WTC11 (cell line): ENCODE results near the gene PTGIS. TPM values are rescaled to one million over a fixed set of nuclear protein-coding genes. Genes with fewer than 3 reads are reported as not detected.

Source experiments
- ATAC-seq: fragments of 200-7000 bp; cut with Tn5 transposase; 2 replicates; pipeline ENCODE4 v1.10.0; 2021; ENCODE audit warnings: mild to moderate bottlenecking, moderate library complexity
- CTCF ChIA-PET: fragments of 300-600 bp; sonication (Branson Sonifier 250); formaldehyde crosslinking; loops from one replicate; lab custom pipeline; 2021; ENCODE audit warnings: antibody characterized with exemption; lab: Charles Lee
- POLR2A ChIA-PET: fragments of 350-600 bp; sonication (Branson Sonifier 250); formaldehyde crosslinking; loops from one replicate; lab custom pipeline; 2021; ENCODE audit warnings: antibody characterized with exemption; lab: Charles Lee
- DNase-seq: peaks from one replicate; pipeline ENCODE4 v3.0.0; 2021; ENCODE audit warnings: low spot score
- H3K27ac Mint-ChIP-seq: 2 replicates; pipeline ENCODE4 v1.8.0; 2021; ENCODE audit warnings: mixed read lengths
- H3K27me3 Mint-ChIP-seq: 2 replicates; pipeline ENCODE4 v1.8.0; 2021; ENCODE audit warnings: low read depth, mild to moderate bottlenecking, moderate library complexity, mixed read lengths
- H3K36me3 Mint-ChIP-seq: 2 replicates; pipeline ENCODE4 v1.8.0; 2021; ENCODE audit warnings: mixed read lengths
- H3K4me1 Mint-ChIP-seq: 2 replicates; pipeline ENCODE4 v1.8.0; 2022; ENCODE audit warnings: mixed read lengths
- H3K4me3 Mint-ChIP-seq: 2 replicates; pipeline ENCODE4 v1.8.0; 2021; ENCODE audit warnings: mild to moderate bottlenecking, moderate library complexity, mixed read lengths
- H3K9me3 Mint-ChIP-seq: 2 replicates; pipeline ENCODE4 v1.8.0; 2021; ENCODE audit warnings: mixed read lengths
- CBFB ChIP-seq: sonication (generic); formaldehyde crosslinking; IDR thresholded peaks from 2 replicates; pipeline ENCODE4 v1.8.1; 2022; ENCODE audit warnings: mild to moderate bottlenecking, low read depth, missing genetic modification reagents
- CREB1 ChIP-seq: sonication (generic); formaldehyde crosslinking; IDR thresholded peaks from 2 replicates; pipeline ENCODE4 v1.8.0; 2023; ENCODE audit warnings: mild to moderate bottlenecking, missing genetic modification reagents
- CTCF ChIP-seq: fragments of 200-600 bp; IDR thresholded peaks from 2 replicates; pipeline ENCODE4 v1.8.0; 2022; ENCODE audit warnings: antibody characterized with exemption
- ETV6 ChIP-seq: sonication (generic); formaldehyde crosslinking; IDR thresholded peaks from 2 replicates; pipeline ENCODE4 v1.8.1; 2022; ENCODE audit warnings: mild to moderate bottlenecking, missing genetic modification reagents
- HMGXB4 ChIP-seq: sonication (generic); formaldehyde crosslinking; IDR thresholded peaks from 2 replicates; pipeline ENCODE4 v1.8.1; 2023; ENCODE audit warnings: mild to moderate bottlenecking, moderate library complexity, missing genetic modification reagents
- JAZF1 ChIP-seq: fragments of 250-450 bp; sonication (Bioruptor Pico); IDR thresholded peaks from 2 replicates; pipeline ENCODE4 v1.9.0; 2021; ENCODE audit warnings: moderate library complexity, mild to moderate bottlenecking, inconsistent platforms
- KAT7 ChIP-seq: sonication (generic); formaldehyde crosslinking; IDR thresholded peaks from 2 replicates; pipeline ENCODE4 v1.8.1; 2023; ENCODE audit warnings: missing genetic modification reagents, mild to moderate bottlenecking, borderline replicate concordance
- MAX ChIP-seq: sonication (generic); formaldehyde crosslinking; IDR thresholded peaks from 2 replicates; pipeline ENCODE4 v1.8.0; 2022; ENCODE audit warnings: mild to moderate bottlenecking, missing genetic modification reagents
- MYBL2 ChIP-seq: sonication (generic); formaldehyde crosslinking; IDR thresholded peaks from 2 replicates; pipeline ENCODE4 v1.8.1; 2023; ENCODE audit warnings: mild to moderate bottlenecking, moderate library complexity, missing genetic modification reagents
- NFATC4 ChIP-seq: fragments of 250-450 bp; sonication (Bioruptor Pico); IDR thresholded peaks from 2 replicates; pipeline ENCODE4 v1.9.0; 2021; ENCODE audit warnings: mild to moderate bottlenecking
- OVOL2 ChIP-seq: fragments of 250-450 bp; sonication (Bioruptor Pico); IDR thresholded peaks from 2 replicates; pipeline ENCODE4 v1.9.0; 2021; ENCODE audit warnings: mild to moderate bottlenecking, borderline replicate concordance
- SOX15 ChIP-seq: fragments of 250-450 bp; sonication (Bioruptor Pico); IDR thresholded peaks from 2 replicates; pipeline ENCODE4 v1.9.0; 2021; ENCODE audit warnings: mild to moderate bottlenecking
- ZNF219 ChIP-seq: sonication (generic); formaldehyde crosslinking; IDR thresholded peaks from 2 replicates; pipeline ENCODE4 v1.8.0; 2023; ENCODE audit warnings: missing genetic modification reagents, mild to moderate bottlenecking, borderline replicate concordance
- ZNF416 ChIP-seq: fragments of 250-450 bp; sonication (Bioruptor Pico); IDR thresholded peaks from 2 replicates; pipeline ENCODE4 v1.9.0; 2021; ENCODE audit warnings: mild to moderate bottlenecking, inconsistent platforms
- ZNF671 ChIP-seq: fragments of 250-450 bp; sonication (Bioruptor Pico); IDR thresholded peaks from 2 replicates; pipeline ENCODE4 v1.8.0; 2021; ENCODE audit warnings: mild to moderate bottlenecking
- total RNA-seq: library from RNA; stranded (reverse); gene quantifications from 3 replicates; pipeline ENCODE4 v1.2.3, GENCODE V29; 2021
- TF ChIP-seq, protein P1 (sequence below): sonication (generic); formaldehyde crosslinking; IDR thresholded peaks from 2 replicates; pipeline ENCODE4 v1.8.0; 2023; ENCODE audit warnings: missing genetic modification reagents, mild to moderate bottlenecking, borderline replicate concordance
- TF ChIP-seq, protein P2 (sequence below): sonication (generic); formaldehyde crosslinking; IDR thresholded peaks from 2 replicates; pipeline ENCODE4 v1.8.1; 2023; ENCODE audit warnings: mild to moderate bottlenecking, missing genetic modification reagents, moderate library complexity
- TF ChIP-seq, protein P3 (sequence below): sonication (generic); formaldehyde crosslinking; IDR thresholded peaks from 2 replicates; pipeline ENCODE4 v1.8.1; 2022; ENCODE audit warnings: mild to moderate bottlenecking, missing genetic modification reagents, moderate library complexity, borderline replicate concordance
- TF ChIP-seq, protein P4 (sequence below): sonication (generic); formaldehyde crosslinking; IDR thresholded peaks from 2 replicates; pipeline ENCODE4 v1.8.1; 2023; ENCODE audit warnings: mild to moderate bottlenecking, missing genetic modification reagents
- TF ChIP-seq, protein P5 (sequence below): sonication (generic); formaldehyde crosslinking; IDR thresholded peaks from 2 replicates; pipeline ENCODE4 v1.8.1; 2023; ENCODE audit warnings: mild to moderate bottlenecking, missing genetic modification reagents

PTGIS gene
- total RNA-seq, 1 experiment from 2014 or later, result 24.3 TPM

GRCh38 chr20:49457444-49457843, 110.5 kb downstream of the PTGIS start (continued):
- TF ChIP-seq, protein P1, sequence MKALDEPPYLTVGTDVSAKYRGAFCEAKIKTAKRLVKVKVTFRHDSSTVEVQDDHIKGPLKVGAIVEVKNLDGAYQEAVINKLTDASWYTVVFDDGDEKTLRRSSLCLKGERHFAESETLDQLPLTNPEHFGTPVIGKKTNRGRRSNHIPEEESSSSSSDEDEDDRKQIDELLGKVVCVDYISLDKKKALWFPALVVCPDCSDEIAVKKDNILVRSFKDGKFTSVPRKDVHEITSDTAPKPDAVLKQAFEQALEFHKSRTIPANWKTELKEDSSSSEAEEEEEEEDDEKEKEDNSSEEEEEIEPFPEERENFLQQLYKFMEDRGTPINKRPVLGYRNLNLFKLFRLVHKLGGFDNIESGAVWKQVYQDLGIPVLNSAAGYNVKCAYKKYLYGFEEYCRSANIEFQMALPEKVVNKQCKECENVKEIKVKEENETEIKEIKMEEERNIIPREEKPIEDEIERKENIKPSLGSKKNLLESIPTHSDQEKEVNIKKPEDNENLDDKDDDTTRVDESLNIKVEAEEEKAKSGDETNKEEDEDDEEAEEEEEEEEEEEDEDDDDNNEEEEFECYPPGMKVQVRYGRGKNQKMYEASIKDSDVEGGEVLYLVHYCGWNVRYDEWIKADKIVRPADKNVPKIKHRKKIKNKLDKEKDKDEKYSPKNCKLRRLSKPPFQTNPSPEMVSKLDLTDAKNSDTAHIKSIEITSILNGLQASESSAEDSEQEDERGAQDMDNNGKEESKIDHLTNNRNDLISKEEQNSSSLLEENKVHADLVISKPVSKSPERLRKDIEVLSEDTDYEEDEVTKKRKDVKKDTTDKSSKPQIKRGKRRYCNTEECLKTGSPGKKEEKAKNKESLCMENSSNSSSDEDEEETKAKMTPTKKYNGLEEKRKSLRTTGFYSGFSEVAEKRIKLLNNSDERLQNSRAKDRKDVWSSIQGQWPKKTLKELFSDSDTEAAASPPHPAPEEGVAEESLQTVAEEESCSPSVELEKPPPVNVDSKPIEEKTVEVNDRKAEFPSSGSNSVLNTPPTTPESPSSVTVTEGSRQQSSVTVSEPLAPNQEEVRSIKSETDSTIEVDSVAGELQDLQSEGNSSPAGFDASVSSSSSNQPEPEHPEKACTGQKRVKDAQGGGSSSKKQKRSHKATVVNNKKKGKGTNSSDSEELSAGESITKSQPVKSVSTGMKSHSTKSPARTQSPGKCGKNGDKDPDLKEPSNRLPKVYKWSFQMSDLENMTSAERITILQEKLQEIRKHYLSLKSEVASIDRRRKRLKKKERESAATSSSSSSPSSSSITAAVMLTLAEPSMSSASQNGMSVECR (CRISPR knock-in tag), result no peak
- TF ChIP-seq MYBL2 (CRISPR knock-in tag), result no peak
- TF ChIP-seq, protein P2, sequence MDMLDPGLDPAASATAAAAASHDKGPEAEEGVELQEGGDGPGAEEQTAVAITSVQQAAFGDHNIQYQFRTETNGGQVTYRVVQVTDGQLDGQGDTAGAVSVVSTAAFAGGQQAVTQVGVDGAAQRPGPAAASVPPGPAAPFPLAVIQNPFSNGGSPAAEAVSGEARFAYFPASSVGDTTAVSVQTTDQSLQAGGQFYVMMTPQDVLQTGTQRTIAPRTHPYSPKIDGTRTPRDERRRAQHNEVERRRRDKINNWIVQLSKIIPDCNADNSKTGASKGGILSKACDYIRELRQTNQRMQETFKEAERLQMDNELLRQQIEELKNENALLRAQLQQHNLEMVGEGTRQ (CRISPR knock-in tag), result no peak
- no peak for TF ChIP-seq OVOL2
- TF ChIP-seq ZNF219 (CRISPR knock-in tag), result no peak
- TF ChIP-seq SOX15 (CRISPR knock-in tag), result no peak
- TF ChIP-seq, protein P3, sequence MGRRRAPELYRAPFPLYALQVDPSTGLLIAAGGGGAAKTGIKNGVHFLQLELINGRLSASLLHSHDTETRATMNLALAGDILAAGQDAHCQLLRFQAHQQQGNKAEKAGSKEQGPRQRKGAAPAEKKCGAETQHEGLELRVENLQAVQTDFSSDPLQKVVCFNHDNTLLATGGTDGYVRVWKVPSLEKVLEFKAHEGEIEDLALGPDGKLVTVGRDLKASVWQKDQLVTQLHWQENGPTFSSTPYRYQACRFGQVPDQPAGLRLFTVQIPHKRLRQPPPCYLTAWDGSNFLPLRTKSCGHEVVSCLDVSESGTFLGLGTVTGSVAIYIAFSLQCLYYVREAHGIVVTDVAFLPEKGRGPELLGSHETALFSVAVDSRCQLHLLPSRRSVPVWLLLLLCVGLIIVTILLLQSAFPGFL (CRISPR knock-in tag), result no peak

DNA sequence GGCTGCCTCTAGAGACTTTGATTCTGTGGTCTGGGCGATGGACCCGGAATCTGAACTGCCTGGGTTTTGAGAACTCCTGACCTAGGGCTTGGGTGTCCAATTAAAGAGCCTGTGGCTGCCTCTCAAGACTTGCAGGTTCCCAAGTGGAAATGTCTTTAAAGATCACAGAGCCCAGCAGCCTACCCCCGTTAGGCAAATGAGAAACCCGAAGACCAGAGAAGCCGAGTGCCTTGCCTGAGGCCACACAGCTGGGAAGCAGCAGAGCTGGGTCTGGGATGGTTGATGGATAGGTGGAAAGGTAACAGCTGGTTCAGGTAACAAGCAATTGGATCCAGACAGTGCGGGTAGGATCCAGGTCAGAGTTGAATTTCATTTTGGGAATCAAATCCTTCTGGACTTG, 111.3 kb downstream of the PTGIS start:
- ATAC-seq, result no peak
- TF ChIP-seq NFATC4 (CRISPR knock-in tag), result no peak
- TF ChIP-seq ETV6 (CRISPR knock-in tag), result no peak
- TF ChIP-seq MAX (CRISPR knock-in tag), result no peak
- TF ChIP-seq, protein P3 (CRISPR knock-in tag), result no peak
- TF ChIP-seq CTCF, result no peak
- TF ChIP-seq KAT7 (CRISPR knock-in tag), result no peak
- TF ChIP-seq, protein P2 (CRISPR knock-in tag), result no peak
- no peak for TF ChIP-seq ZNF671 (CRISPR knock-in tag)
- TF ChIP-seq CREB1 (CRISPR knock-in tag), result no peak
- TF ChIP-seq ZNF416, result no peak
- TF ChIP-seq CBFB (CRISPR knock-in tag), result no peak
- TF ChIP-seq HMGXB4 (CRISPR knock-in tag), result no peak
- TF ChIP-seq, protein P4, sequence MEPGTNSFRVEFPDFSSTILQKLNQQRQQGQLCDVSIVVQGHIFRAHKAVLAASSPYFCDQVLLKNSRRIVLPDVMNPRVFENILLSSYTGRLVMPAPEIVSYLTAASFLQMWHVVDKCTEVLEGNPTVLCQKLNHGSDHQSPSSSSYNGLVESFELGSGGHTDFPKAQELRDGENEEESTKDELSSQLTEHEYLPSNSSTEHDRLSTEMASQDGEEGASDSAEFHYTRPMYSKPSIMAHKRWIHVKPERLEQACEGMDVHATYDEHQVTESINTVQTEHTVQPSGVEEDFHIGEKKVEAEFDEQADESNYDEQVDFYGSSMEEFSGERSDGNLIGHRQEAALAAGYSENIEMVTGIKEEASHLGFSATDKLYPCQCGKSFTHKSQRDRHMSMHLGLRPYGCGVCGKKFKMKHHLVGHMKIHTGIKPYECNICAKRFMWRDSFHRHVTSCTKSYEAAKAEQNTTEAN (CRISPR knock-in tag), result no peak
- no peak for TF ChIP-seq JAZF1 (CRISPR knock-in tag)
- TF ChIP-seq, protein P5, sequence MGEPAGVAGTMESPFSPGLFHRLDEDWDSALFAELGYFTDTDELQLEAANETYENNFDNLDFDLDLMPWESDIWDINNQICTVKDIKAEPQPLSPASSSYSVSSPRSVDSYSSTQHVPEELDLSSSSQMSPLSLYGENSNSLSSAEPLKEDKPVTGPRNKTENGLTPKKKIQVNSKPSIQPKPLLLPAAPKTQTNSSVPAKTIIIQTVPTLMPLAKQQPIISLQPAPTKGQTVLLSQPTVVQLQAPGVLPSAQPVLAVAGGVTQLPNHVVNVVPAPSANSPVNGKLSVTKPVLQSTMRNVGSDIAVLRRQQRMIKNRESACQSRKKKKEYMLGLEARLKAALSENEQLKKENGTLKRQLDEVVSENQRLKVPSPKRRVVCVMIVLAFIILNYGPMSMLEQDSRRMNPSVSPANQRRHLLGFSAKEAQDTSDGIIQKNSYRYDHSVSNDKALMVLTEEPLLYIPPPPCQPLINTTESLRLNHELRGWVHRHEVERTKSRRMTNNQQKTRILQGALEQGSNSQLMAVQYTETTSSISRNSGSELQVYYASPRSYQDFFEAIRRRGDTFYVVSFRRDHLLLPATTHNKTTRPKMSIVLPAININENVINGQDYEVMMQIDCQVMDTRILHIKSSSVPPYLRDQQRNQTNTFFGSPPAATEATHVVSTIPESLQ, result no peak
- TF ChIP-seq, all 79 proteins: peak for 0
- Mint-ChIP-seq H3K27ac (no peak overlapping the region), H3K27me3 (peaks cover 4% of the 10 kb centered on the region; the same call in 1 of the 2 replicates), H3K9me3 (peaks cover 5% of the 10 kb centered on the region), H3K36me3 (no peaks in the 10 kb centered on the region), H3K4me3 (no peak overlapping the region), H3K4me1 (no peaks in the 10 kb centered on the region)
- POLR2A ChIA-PET, result no interaction called here
- DNase-seq, result no peak
- CTCF ChIA-PET, result no interaction called here
